Ishikawa (cell line): ENCODE data around the gene ATF6.

Experiments used
- CEBPB ChIP-seq: IDR thresholded peaks from 2 replicates; pipeline ENCODE4 v1.6.1; 2012
- CREB1 ChIP-seq: IDR thresholded peaks from 2 replicates; pipeline ENCODE4 v1.6.1; 2012; ENCODE audit warnings: low read depth
- EGR1 ChIP-seq: IDR thresholded peaks from 2 replicates; pipeline ENCODE4 v1.6.1; 2012
- EP300 ChIP-seq: IDR thresholded peaks from 2 replicates; pipeline ENCODE4 v1.6.1; 2012; ENCODE audit warnings: borderline replicate concordance
- FOXM1 ChIP-seq: IDR thresholded peaks from 2 replicates; pipeline ENCODE4 v1.6.1; 2012; ENCODE audit warnings: low read depth, borderline replicate concordance
- MAX ChIP-seq: IDR thresholded peaks from 2 replicates; pipeline ENCODE4 v1.6.1; 2012
- NFIC ChIP-seq: IDR thresholded peaks from 2 replicates; pipeline ENCODE4 v1.6.1; 2012
- RAD21 ChIP-seq: IDR thresholded peaks from 2 replicates; pipeline ENCODE4 v1.6.1; 2012; ENCODE audit warnings: low read depth
- TAF1 ChIP-seq: IDR thresholded peaks from 2 replicates; pipeline ENCODE4 v1.6.1; 2012; ENCODE audit warnings: low read depth, mild to moderate bottlenecking
- TCF12 ChIP-seq: IDR thresholded peaks from 2 replicates; pipeline ENCODE4 v1.6.1; 2012; ENCODE audit warnings: low read depth
- TEAD4 ChIP-seq: IDR thresholded peaks from 2 replicates; pipeline ENCODE4 v1.6.1; 2012
- YY1 ChIP-seq: IDR thresholded peaks from 2 replicates; pipeline ENCODE4 v1.6.1; 2012; ENCODE audit warnings: low read depth
- ZBTB7A ChIP-seq: IDR thresholded peaks from 2 replicates; pipeline ENCODE4 v1.6.1; 2012; ENCODE audit warnings: low read depth
- TF ChIP-seq, protein P1 (sequence below): IDR thresholded peaks from 2 replicates; pipeline ENCODE4 v1.6.1; 2012; ENCODE audit warnings: low read depth, mild to moderate bottlenecking
- TF ChIP-seq, protein P2 (sequence below): IDR thresholded peaks from 2 replicates; pipeline ENCODE4 v1.6.1; 2012

ATF6 gene

GRCh38 chr1:162006081-162006480, 240.0 kb downstream of the ATF6 start:
- no peak for TF ChIP-seq YY1
- TF ChIP-seq EP300 = no peak

- TF ChIP-seq EP300 = no peak
- no peak for TF ChIP-seq FOXM1
- no peak for TF ChIP-seq CEBPB
- TF ChIP-seq, protein P1, sequence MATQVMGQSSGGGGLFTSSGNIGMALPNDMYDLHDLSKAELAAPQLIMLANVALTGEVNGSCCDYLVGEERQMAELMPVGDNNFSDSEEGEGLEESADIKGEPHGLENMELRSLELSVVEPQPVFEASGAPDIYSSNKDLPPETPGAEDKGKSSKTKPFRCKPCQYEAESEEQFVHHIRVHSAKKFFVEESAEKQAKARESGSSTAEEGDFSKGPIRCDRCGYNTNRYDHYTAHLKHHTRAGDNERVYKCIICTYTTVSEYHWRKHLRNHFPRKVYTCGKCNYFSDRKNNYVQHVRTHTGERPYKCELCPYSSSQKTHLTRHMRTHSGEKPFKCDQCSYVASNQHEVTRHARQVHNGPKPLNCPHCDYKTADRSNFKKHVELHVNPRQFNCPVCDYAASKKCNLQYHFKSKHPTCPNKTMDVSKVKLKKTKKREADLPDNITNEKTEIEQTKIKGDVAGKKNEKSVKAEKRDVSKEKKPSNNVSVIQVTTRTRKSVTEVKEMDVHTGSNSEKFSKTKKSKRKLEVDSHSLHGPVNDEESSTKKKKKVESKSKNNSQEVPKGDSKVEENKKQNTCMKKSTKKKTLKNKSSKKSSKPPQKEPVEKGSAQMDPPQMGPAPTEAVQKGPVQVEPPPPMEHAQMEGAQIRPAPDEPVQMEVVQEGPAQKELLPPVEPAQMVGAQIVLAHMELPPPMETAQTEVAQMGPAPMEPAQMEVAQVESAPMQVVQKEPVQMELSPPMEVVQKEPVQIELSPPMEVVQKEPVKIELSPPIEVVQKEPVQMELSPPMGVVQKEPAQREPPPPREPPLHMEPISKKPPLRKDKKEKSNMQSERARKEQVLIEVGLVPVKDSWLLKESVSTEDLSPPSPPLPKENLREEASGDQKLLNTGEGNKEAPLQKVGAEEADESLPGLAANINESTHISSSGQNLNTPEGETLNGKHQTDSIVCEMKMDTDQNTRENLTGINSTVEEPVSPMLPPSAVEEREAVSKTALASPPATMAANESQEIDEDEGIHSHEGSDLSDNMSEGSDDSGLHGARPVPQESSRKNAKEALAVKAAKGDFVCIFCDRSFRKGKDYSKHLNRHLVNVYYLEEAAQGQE = no peak
- no peak for TF ChIP-seq RAD21
- no peak for TF ChIP-seq CREB1
- no peak for TF ChIP-seq NFIC
- TF ChIP-seq, protein P2, sequence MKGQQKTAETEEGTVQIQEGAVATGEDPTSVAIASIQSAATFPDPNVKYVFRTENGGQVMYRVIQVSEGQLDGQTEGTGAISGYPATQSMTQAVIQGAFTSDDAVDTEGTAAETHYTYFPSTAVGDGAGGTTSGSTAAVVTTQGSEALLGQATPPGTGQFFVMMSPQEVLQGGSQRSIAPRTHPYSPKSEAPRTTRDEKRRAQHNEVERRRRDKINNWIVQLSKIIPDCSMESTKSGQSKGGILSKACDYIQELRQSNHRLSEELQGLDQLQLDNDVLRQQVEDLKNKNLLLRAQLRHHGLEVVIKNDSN = no peak
- TF ChIP-seq MAX = no peak
- no peak for TF ChIP-seq TEAD4
- no peak for TF ChIP-seq EGR1
- no peak for TF ChIP-seq TAF1
- TF ChIP-seq TCF12 = no peak
- TF ChIP-seq ZBTB7A = no peak
- no peak for TF ChIP-seq YY1
Observed at GRCh38 chr1:162007466-162007865, 241.3 kb downstream of the ATF6 start.

DNA sequence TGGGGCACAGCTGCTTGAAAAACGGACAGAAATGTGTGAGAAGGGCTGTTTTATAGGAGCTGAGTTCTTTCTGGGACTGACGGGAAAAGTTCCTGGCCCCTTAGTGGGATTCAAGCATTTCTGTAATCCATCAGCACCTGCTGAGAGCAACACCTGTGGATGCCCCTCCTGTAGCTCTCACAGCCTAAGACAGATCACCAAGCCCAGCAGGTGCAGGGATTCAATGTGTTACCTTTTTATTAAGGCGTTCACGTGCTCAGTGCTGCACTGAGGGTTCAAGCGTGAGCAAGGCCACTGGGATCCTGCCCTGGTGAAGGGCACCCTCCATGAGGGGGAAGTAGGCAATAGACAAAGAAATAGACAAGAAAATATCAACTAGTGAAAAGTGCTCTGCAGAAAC, 242.7 kb downstream of the ATF6 start:
- TF ChIP-seq, protein P1 = no peak
- TF ChIP-seq, protein P2 = no peak
- TF ChIP-seq EGR1 (no peak), TEAD4 (no peak), MAX (no peak), NFIC (no peak), ZBTB7A (no peak), CREB1 (no peak), CEBPB (no peak), EP300 (no peak), RAD21 (no peak), YY1 (no peak), FOXM1 (no peak), TAF1 (no peak), TCF12 (no peak)

- TF ChIP-seq EGR1 (no peak), RAD21 (no peak), NFIC (no peak), TAF1 (no peak), FOXM1 (no peak), TCF12 (no peak), MAX (no peak), CREB1 (no peak), CEBPB (no peak), ZBTB7A (no peak), EP300 (no peak), TEAD4 (no peak), YY1 (no peak)
- TF ChIP-seq, protein P2 = no peak
- TF ChIP-seq, protein P1 = no peak
Observed at GRCh38 chr1:162009501-162010174, 243.5 kb downstream of the ATF6 start.
